ENCODE data around the gene TBC1D22A.

DNA sequence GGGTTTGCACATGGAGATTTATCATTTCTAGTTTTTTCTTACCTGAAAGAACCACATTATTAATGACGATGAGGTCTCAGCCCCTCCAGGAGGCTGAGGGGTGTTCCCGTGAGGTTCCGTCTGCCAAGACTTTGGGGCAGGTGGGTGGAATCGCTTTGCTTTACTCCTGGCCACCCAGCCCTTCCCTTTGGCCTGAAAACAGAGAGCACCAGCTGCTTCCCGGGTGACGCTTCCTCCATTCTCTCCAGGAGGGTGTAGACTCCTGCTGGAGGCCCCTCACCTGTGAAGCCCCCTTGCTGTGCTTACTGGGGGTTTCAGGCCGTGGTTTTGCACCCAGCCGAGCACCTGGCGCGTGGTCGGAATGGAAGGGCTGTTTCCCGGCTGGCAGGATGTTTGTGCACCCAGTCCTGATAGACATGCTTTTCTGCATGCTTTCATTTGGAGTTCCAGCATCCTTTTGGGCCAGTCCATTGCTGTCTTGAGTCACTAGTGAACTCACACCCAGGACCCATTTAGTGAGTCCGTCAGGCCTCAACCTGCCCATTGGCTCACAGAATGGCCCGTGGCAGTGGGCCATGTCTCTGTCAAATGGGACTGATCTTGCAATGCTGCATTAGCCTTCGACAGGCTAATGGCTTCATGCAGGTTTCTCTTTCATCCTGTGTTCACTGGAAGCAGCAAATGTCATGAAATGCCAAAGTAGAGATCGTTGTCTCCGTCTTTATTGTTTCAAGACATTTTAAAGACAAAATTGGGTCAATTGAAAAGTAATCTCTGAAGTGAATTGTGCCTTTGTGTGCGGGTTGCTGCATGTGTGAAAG lies 360.8 kb downstream of the TBC1D22A start:
- TF ChIP-seq, protein P1, sequence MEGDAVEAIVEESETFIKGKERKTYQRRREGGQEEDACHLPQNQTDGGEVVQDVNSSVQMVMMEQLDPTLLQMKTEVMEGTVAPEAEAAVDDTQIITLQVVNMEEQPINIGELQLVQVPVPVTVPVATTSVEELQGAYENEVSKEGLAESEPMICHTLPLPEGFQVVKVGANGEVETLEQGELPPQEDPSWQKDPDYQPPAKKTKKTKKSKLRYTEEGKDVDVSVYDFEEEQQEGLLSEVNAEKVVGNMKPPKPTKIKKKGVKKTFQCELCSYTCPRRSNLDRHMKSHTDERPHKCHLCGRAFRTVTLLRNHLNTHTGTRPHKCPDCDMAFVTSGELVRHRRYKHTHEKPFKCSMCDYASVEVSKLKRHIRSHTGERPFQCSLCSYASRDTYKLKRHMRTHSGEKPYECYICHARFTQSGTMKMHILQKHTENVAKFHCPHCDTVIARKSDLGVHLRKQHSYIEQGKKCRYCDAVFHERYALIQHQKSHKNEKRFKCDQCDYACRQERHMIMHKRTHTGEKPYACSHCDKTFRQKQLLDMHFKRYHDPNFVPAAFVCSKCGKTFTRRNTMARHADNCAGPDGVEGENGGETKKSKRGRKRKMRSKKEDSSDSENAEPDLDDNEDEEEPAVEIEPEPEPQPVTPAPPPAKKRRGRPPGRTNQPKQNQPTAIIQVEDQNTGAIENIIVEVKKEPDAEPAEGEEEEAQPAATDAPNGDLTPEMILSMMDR (IDR thresholded peaks at IDR 0.05): no peak
- TF ChIP-seq POLR2A (IDR thresholded peaks at IDR 0.05): no peak
- TF ChIP-seq POLR2AphosphoS5 (IDR thresholded peaks at IDR 0.05): no peak
